SK-N-SH treated with all-trans-retinoic acid at 6 μM for 48 hours (cell line): ENCODE measurements around the gene SQSTM1.

Experiments used
- ATAC-seq: fragments of 200-7000 bp; cut with Tn5 transposase; 3 replicates; pipeline ENCODE4 v1.9.1; 2020; ENCODE audit warnings: mild to moderate bottlenecking, moderate library complexity
- ARNTL ChIP-seq: fragments of 450-650 bp; formaldehyde crosslinking; IDR thresholded peaks from 2 replicates; pipeline ENCODE4 v1.5.0; 2020; ENCODE audit warnings: low read depth, mild to moderate bottlenecking, moderate library complexity, borderline replicate concordance
- CSDC2 ChIP-seq: fragments of 250-450 bp; sonication (Bioruptor Pico); IDR thresholded peaks from 2 replicates; pipeline ENCODE4 v1.5.0; 2020; ENCODE audit warnings: mild to moderate bottlenecking, moderate library complexity
- ESRRG ChIP-seq: fragments of 250-450 bp; sonication (Bioruptor Pico); IDR thresholded peaks from 2 replicates; pipeline ENCODE4 v1.6.1; 2021; ENCODE audit warnings: mild to moderate bottlenecking
- ISL1 ChIP-seq: fragments of 250-450 bp; sonication (Bioruptor Pico); IDR thresholded peaks from 2 replicates; pipeline ENCODE4 v2.1.2; 2022; ENCODE audit warnings: mild to moderate bottlenecking, moderate library complexity
- OSR1 ChIP-seq: fragments of 250-450 bp; sonication (Bioruptor Pico); IDR thresholded peaks from 2 replicates; pipeline ENCODE4 v1.8.0; 2022; ENCODE audit warnings: moderate library complexity, mild to moderate bottlenecking, inconsistent platforms
- SNAI2 ChIP-seq: fragments of 250-450 bp; sonication (Bioruptor Pico); IDR thresholded peaks from 2 replicates; pipeline ENCODE4 v1.5.0; 2020; ENCODE audit warnings: mild to moderate bottlenecking, moderate library complexity
- TCF4 ChIP-seq: fragments of 250-450 bp; sonication (Bioruptor Pico); IDR thresholded peaks from 2 replicates; pipeline ENCODE4 v1.8.0; 2021; ENCODE audit warnings: mild to moderate bottlenecking, moderate library complexity, borderline replicate concordance
- ZFP3 ChIP-seq: fragments of 250-450 bp; sonication (Bioruptor Pico); IDR thresholded peaks from 2 replicates; pipeline ENCODE4 v1.5.0; 2020; ENCODE audit warnings: mild to moderate bottlenecking, moderate library complexity
- ZNF565 ChIP-seq: fragments of 450-650 bp; formaldehyde crosslinking; conservative IDR thresholded peaks from 2 replicates; pipeline ENCODE4 v1.5.0; 2020; ENCODE audit warnings: low read depth, mild to moderate bottlenecking, moderate library complexity
- ZNF70 ChIP-seq: fragments of 450-650 bp; formaldehyde crosslinking; IDR thresholded peaks from 2 replicates; pipeline ENCODE4 v1.5.0; 2020; ENCODE audit warnings: mild to moderate bottlenecking, moderate library complexity
- ZNF8 ChIP-seq: fragments of 450-650 bp; formaldehyde crosslinking; IDR thresholded peaks from 2 replicates; pipeline ENCODE4 v1.5.0; 2020; ENCODE audit warnings: mild to moderate bottlenecking, moderate library complexity
- TF ChIP-seq, protein P1 (sequence below): fragments of 250-450 bp; sonication (Bioruptor Pico); IDR thresholded peaks from 2 replicates; pipeline ENCODE4 v1.5.1; 2020; ENCODE audit warnings: low read depth, mild to moderate bottlenecking, moderate library complexity
- TF ChIP-seq, protein P2 (sequence below): fragments of 250-450 bp; sonication (Bioruptor Pico); IDR thresholded peaks from 2 replicates; pipeline ENCODE4 v1.5.0; 2020; ENCODE audit warnings: mild to moderate bottlenecking, moderate library complexity
- TF ChIP-seq, protein P3 (sequence below): fragments of 250-450 bp; sonication (Bioruptor Pico); IDR thresholded peaks from 2 replicates; pipeline ENCODE4 v1.5.1; 2021; ENCODE audit warnings: mild to moderate bottlenecking, moderate library complexity
- TF ChIP-seq, protein P4 (sequence below): fragments of 250-450 bp; sonication (Bioruptor Pico); IDR thresholded peaks from 2 replicates; pipeline ENCODE4 v1.8.0; 2020; ENCODE audit warnings: mild to moderate bottlenecking, moderate library complexity, borderline replicate concordance

The SQSTM1 gene

DNA sequence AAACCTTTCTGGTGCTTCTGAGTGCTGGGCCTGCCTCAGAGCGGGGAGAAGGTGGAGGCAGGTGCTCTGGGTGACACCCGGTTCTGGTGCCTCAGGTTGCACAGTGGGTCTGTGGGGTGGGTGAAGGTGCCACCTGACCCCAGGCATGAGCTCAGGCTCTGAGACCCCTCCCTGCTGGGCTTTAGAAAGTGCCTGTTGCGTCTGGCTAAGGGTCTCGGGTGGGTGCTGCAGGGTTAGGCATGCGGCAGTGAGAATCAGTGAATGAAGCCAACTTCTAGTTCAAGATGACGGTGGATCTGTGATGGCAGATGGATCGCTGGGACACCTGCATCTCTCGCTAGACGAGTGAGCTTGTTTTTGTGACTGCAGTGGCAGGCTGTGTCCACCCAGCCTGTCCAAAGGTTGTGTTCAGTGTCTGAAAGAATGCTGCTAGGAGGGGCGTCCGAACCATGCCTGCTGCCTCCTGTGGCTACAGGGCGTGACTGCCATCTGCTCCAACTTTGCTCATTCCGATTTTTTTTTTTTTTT is 5.0 kb downstream of the SQSTM1 start:
- TF ChIP-seq ZNF70 (CRISPR knock-in tag) (no peak), CSDC2 (no peak), ARNTL (CRISPR knock-in tag) (no peak), ZNF565 (no peak), OSR1 (CRISPR knock-in tag) (no peak), ZNF8 (no peak), ZFP3 (no peak), TCF4 (CRISPR knock-in tag) (no peak), SNAI2 (CRISPR knock-in tag) (no peak), ESRRG (CRISPR knock-in tag) (no peak), ISL1 (no peak)
- TF ChIP-seq, protein P1, sequence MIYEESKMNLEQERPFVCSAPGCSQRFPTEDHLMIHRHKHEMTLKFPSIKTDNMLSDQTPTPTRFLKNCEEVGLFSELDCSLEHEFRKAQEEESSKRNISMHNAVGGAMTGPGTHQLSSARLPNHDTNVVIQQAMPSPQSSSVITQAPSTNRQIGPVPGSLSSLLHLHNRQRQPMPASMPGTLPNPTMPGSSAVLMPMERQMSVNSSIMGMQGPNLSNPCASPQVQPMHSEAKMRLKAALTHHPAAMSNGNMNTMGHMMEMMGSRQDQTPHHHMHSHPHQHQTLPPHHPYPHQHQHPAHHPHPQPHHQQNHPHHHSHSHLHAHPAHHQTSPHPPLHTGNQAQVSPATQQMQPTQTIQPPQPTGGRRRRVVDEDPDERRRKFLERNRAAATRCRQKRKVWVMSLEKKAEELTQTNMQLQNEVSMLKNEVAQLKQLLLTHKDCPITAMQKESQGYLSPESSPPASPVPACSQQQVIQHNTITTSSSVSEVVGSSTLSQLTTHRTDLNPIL, result no peak
- TF ChIP-seq, protein P2, sequence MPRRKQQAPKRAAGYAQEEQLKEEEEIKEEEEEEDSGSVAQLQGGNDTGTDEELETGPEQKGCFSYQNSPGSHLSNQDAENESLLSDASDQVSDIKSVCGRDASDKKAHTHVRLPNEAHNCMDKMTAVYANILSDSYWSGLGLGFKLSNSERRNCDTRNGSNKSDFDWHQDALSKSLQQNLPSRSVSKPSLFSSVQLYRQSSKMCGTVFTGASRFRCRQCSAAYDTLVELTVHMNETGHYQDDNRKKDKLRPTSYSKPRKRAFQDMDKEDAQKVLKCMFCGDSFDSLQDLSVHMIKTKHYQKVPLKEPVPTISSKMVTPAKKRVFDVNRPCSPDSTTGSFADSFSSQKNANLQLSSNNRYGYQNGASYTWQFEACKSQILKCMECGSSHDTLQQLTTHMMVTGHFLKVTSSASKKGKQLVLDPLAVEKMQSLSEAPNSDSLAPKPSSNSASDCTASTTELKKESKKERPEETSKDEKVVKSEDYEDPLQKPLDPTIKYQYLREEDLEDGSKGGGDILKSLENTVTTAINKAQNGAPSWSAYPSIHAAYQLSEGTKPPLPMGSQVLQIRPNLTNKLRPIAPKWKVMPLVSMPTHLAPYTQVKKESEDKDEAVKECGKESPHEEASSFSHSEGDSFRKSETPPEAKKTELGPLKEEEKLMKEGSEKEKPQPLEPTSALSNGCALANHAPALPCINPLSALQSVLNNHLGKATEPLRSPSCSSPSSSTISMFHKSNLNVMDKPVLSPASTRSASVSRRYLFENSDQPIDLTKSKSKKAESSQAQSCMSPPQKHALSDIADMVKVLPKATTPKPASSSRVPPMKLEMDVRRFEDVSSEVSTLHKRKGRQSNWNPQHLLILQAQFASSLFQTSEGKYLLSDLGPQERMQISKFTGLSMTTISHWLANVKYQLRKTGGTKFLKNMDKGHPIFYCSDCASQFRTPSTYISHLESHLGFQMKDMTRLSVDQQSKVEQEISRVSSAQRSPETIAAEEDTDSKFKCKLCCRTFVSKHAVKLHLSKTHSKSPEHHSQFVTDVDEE, result no peak
- TF ChIP-seq, protein P3, sequence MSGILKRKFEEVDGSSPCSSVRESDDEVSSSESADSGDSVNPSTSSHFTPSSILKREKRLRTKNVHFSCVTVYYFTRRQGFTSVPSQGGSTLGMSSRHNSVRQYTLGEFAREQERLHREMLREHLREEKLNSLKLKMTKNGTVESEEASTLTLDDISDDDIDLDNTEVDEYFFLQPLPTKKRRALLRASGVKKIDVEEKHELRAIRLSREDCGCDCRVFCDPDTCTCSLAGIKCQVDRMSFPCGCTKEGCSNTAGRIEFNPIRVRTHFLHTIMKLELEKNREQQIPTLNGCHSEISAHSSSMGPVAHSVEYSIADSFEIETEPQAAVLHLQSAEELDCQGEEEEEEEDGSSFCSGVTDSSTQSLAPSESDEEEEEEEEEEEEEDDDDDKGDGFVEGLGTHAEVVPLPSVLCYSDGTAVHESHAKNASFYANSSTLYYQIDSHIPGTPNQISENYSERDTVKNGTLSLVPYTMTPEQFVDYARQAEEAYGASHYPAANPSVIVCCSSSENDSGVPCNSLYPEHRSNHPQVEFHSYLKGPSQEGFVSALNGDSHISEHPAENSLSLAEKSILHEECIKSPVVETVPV (CRISPR knock-in tag), result no peak
- TF ChIP-seq, protein P4, sequence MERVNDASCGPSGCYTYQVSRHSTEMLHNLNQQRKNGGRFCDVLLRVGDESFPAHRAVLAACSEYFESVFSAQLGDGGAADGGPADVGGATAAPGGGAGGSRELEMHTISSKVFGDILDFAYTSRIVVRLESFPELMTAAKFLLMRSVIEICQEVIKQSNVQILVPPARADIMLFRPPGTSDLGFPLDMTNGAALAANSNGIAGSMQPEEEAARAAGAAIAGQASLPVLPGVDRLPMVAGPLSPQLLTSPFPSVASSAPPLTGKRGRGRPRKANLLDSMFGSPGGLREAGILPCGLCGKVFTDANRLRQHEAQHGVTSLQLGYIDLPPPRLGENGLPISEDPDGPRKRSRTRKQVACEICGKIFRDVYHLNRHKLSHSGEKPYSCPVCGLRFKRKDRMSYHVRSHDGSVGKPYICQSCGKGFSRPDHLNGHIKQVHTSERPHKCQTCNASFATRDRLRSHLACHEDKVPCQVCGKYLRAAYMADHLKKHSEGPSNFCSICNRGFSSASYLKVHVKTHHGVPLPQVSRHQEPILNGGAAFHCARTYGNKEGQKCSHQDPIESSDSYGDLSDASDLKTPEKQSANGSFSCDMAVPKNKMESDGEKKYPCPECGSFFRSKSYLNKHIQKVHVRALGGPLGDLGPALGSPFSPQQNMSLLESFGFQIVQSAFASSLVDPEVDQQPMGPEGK (CRISPR knock-in tag), result no peak; the same call in 1 of the 2 replicates
- no peak for ATAC-seq

DNA sequence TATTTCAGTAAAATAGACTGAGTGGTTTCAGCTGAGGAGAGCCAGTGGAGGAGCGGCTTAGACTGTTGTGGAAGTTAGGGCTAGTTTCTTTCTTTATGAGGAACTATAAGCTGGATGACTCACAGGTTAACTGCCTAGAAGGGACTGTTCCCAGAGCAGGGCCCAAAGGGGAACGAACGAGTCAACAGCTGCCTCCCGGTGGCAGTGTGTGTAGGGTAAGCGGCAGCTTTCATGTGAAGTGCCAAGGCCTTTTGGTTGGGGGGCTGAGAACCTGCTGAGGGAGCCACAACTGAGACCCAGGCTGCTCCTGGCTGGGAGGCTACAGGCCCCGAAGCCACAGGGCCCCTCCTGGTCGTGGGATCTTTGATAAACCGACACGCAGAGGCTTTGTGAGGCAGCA is 7.0 kb downstream of the SQSTM1 start:
- peak; percentile 12 for ATAC-seq
- TF ChIP-seq TCF4 (CRISPR knock-in tag), result no peak

DNA sequence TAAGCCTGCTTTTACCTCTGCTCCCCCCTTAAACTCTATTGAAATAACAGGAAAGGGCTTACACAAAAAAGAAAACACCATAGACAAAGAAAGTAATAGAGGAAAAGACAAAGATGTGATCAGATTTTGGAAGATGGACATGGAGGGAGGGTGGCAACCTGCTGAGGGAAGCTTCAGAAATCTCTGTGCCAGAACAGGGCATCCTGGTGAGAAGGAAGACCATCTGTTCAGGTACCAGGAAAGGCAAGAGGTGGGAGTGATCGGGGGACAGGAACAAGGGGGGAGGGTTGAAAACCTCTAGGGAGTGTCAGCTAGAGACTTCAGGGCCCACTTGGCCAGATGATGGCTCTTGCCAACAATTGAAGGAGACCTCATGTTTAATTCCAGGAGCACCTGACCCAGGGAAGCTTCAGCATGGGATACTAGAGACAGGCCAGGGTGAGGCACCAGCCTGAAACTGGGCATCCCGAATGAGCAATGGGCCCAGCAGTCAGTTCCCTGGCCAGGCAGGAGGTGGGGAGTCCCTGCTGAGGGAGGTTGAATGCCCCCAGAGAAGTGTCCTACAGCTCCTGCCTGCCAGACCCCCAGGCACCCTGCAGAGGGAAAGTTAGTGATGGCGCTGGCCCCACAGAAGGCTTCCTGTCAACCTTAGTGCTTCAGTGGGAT is 8.2 kb downstream of the SQSTM1 start:
- TF ChIP-seq, protein P2, result no peak
- TF ChIP-seq, protein P4 (CRISPR knock-in tag), result no peak
- TF ChIP-seq ESRRG (CRISPR knock-in tag) (no peak), ARNTL (CRISPR knock-in tag) (no peak)
- TF ChIP-seq, protein P1, result no peak
- TF ChIP-seq, all 23 proteins: peak for 0
- ATAC-seq, result no peak
